ENCODE data around the gene FXYD1.
"Not testable (repeated sequence)": the region's sequence is repeated elsewhere in the genome, so short reads cannot be mapped to it uniquely, and the experiment has no call there.

The FXYD1 gene

GRCh38 chr19:35138305-35138892 lies at the start of gene FXYD1:
FXYD1 (plus strand) TSS chr19:35138824; CDS start chr19:35140080, 1,256 bp downstream.
- no peak for DNase-seq

- no peak for DNase-seq
These were observed 49.1 kb upstream of the FXYD1 start for GRCh38 chr19:35089554-35089953.

- no peak for DNase-seq
These were observed 48.5 kb upstream of the FXYD1 start for GRCh38 chr19:35090160-35090505.

- DNase-seq = no peak
These were observed 48.0 kb upstream of the FXYD1 start for GRCh38 chr19:35090506-35091214.

GRCh38 chr19:35093430-35093829 lies 45.2 kb upstream of the FXYD1 start:
- no peak for DNase-seq

GRCh38 chr19:35093941-35094647 lies 44.5 kb upstream of the FXYD1 start:
- no peak for DNase-seq

- no peak for DNase-seq
These were observed 44.0 kb upstream of the FXYD1 start for GRCh38 chr19:35094656-35095055.

- no peak for DNase-seq
These were observed 42.8 kb upstream of the FXYD1 start for GRCh38 chr19:35095667-35096368.

GRCh38 chr19:35098413-35099049 lies 40.1 kb upstream of the FXYD1 start:
- no peak for DNase-seq

GRCh38 chr19:35099155-35099896 lies 39.3 kb upstream of the FXYD1 start:
- DNase-seq = no peak

GRCh38 chr19:35099897-35100275 lies 38.7 kb upstream of the FXYD1 start:
- no peak for DNase-seq

GRCh38 chr19:35100588-35101533 lies 37.8 kb upstream of the FXYD1 start:
- DNase-seq = no peak

GRCh38 chr19:35101949-35102348 lies 36.7 kb upstream of the FXYD1 start:
- DNase-seq = not testable (repeated sequence)

GRCh38 chr19:35103614-35104013 lies 35.0 kb upstream of the FXYD1 start:
- not testable (repeated sequence) for DNase-seq

GRCh38 chr19:35104361-35104760 lies 34.3 kb upstream of the FXYD1 start:
- DNase-seq = no peak

- no peak for DNase-seq
These were observed 33.6 kb upstream of the FXYD1 start for GRCh38 chr19:35105047-35105410.

- no peak for DNase-seq
These were observed 33.0 kb upstream of the FXYD1 start for GRCh38 chr19:35105411-35106290.

GRCh38 chr19:35106291-35106583 lies 32.4 kb upstream of the FXYD1 start:
- no peak for DNase-seq

- no peak for DNase-seq
These were observed 31.6 kb upstream of the FXYD1 start for GRCh38 chr19:35106898-35107541.

GRCh38 chr19:35107545-35107944 lies 31.1 kb upstream of the FXYD1 start:
- DNase-seq = no peak
